ENCODE measurements around the gene TPST1. TPM values are rescaled to one million over a fixed set of nuclear protein-coding genes. Genes with fewer than 3 reads are reported as not detected.

The TPST1 gene
- total RNA-seq, 2 experiments from 2014 or later, result 1.3 to 1.5 TPM

DNA sequence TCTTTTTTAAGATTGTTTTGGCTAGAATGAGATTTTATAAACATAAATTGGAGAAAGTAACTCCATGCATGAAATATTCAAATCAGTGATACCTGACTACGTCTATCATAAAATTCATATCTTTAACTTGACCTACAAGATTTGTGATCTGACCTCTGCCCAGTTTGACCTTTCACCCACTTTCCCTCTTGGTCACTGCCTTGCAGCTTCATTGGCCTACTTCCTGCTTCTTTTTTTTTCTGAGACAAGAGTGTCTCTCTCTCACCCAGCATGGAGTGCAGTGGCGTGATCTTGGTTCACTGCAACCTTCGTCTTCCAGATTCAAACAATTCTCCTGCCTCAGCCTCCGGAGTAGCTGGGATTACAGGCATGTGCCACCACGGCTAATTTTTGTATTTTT, 28.5 kb downstream of the TPST1 start:
- CTCF ChIA-PET, result no interaction called here
- POLR2A ChIA-PET, result no interaction called here

DNA sequence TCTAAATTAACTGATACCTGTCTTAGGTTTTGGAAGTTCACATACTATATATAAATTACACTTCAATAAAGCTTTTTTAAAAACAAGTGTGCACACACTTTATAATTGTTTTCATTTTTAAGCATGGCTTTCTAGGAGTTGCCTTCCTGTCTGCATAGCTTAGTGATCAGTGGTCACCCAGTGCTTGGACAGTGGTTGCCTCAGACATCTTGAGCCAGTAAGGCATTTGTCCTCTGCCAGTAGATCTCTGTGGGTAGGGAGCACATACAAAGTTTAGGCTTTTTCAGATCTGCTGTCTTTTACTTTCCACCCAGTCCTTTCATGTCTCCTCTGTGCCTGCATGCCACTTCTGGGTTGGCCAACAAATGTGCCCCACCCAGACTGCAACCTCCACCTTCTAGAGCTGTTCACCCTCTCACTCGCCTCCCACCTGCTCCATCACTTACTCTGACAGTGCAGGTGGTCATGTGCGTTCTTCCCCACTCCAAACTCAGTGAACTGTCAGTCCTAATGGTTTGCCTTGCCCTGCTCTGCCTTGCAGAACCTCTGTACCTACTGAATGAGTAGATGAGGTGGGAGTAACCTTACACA, 31.7 kb downstream of the TPST1 start:
- ChIA-PET POLR2A (no interaction called here), CTCF (no interaction called here)

DNA sequence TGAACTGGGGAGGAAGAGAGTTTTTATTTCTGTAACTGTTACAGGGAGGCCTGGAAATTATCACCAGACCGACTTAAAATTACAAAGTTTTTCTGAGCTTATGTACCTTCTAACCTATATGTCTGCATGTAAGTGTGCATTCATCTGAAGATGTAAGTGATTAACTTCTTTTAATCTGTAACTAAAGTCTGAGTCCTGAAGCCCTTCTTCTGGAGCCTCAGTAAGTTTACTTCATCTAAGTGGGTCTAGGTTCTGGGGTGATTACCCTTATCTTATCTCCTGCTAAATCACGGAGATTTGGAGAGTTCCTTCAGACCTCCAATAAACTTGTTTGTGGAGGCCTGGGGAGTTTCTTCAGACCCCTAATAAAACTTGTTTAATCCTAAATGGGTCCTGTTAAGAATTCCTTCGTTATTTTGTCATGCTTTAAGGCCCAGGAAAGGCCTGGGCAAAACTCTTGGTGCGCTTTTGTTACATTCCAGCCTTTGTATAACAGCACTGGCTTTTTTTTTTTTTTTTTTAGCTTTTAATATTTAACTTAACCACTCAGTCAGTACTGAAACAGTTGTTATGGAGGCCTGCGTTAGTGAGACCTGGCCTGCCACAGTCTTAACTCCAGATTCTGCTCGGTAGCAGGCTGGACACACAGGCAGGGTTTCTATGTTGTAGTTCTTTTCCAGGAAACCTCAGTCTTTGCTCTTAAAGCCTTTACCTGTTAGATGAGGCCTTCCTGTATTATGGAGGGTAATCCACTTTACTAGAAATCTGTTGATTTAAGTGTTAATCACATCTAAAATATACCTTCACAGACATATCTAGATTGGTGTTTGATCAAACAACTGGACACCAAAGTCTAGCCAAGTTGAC, 33.0 kb downstream of the TPST1 start:
- POLR2A ChIA-PET, result no interaction called here
- CTCF ChIA-PET, result no interaction called here

DNA sequence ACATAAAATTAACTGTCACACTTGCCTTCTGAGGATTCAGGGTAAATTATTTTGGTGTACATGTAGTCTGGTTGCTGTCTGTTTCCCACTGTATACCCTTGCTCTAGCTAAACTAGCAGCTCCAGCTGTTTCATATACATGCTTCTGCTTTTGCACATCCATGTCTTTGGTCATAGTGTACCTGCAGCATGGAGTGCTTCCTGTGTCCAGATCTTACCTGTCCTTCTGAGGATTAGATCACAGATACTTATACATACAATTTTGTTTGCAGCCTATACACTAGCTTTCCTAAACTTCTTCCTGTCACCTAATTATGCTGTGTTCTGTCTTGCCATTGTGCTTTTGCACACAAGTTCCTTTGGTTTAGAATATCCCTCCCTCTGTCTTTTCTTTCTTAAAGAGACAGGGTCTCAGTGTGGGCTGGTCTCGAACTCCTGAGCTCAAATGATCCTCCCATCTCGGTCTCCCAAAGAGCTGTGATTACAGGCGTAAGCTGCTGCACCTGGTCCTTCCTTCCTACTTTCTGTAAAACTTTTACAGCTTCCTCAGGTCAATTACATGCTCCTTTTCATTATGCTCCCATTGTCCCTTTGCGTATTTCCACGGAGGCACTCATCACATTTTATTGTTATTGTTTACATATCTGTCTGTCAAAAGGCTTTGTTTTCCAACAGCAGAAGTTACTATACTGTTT, 33.8 kb downstream of the TPST1 start:
- ChIA-PET POLR2A (no interaction called here), CTCF (no interaction called here)

DNA sequence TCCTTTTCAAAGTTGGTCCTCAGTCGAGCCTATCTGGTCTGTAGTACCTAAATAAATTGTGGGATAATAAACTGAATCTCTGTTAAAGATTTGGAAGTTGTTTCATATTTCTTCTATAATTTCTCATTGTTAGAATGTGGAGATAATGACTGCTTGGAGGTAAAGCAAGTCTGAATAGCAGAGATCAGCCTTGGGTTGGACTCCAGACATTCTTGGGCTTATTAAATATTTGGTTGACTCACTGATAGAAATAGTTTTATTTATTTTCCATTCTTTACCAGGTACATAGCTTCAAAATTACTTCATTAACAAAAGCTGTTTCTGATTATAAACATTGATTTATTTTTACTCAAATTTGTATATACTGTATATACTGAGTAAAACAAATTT, 34.3 kb downstream of the TPST1 start:
- ChIA-PET POLR2A (no interaction called here), CTCF (no interaction called here)

DNA sequence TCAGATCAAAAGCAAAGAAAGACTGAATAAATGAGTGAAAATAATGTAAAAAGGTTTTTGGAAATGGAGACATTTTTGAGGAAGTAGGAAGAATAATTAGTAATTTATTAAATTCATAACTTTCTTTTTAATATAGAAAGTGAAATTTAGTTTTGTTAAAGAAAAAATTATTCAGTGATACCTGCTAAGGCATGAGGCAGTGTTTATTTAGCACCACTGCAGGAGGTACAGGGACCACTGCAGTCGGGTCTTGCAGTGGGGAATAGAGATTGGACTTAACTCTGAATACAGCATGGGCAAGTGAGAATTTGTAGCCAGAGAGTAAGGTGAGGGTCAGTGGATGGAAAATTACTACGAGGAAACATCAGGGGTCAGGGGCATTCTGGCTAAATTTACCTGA, 39.9 kb downstream of the TPST1 start:
- CTCF ChIA-PET, result no interaction called here
- POLR2A ChIA-PET, result no interaction called here

DNA sequence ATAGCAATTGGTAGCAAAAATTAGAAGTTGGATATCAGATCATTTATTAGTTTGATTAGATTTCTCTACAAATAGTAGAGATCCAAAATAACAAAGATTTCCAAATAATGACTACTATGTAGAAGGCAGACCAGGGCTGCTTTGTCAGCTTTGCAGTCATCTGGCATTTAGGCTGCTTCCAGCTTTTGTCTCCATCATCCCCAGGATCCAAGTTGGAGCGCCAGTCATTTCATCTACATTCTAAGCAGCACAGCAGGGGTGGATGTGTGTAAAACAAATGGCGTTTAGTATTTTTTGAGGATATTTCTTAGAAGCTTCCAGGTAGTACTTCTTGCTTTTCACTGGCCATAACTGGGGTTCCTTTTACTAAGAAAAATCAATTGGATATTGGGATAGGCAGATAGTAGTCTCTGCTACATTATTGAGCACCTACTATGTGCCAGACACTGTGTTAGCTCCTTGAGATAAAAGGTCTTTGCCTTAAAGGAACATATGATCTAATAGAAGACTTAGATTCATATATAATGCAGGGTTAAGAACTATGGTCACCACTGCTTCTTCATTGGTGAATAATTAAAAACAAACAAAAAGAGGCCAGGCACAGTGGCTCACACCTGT, 41.5 kb downstream of the TPST1 start:
- POLR2A ChIA-PET, result no interaction called here
- CTCF ChIA-PET, result no interaction called here

DNA sequence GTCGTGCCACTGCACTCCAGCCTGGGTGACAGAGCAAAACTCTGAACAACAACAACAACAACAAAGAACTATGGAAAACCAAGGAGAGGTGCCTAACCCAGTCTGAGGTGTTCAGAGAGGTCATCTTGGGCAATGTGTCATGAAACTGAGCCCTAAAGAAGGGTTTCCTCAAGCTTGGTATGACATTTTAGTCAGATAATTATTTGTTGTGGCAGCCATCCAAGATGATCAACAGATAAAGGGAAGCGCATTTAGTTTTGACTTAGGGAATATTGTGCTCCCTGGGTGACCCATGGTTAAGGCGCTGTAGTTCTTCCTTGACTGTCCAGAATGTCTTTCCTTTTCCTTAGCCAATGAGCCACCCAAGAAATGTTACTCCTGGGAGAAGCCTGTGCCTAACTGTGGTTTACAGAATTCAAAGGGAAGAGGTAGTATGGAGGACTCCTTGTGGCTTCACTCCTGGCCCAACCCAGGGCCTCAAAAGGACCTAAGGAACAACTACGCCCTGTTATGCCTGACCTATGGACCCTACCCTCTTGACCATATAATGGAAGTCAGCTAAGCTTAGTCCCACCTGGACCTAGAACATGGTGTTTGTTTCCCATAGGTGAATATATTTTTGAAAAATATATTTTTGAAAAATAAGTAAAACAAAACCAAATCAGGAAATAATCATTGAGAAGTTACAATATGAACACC, 42.4 kb downstream of the TPST1 start:
- CTCF ChIA-PET, result no interaction called here
- POLR2A ChIA-PET, result no interaction called here

DNA sequence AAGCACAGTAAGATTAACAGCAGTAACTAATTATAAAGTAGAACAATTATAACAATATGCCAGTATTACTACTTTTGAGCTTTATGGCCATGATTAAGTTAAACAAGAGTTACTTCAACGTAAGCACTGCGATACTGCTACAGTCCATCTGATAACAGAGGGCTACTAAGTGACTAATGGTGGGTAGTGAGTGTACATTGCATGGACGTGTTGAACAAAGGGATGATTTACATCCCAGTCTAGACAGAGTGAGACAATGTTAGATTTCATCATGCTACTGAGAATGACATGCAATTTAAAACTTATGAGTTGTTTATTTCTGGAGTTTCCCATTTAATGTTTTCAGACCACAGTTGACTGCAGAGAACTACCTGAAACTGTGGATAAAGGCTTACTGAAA, 45.6 kb downstream of the TPST1 start:
- ChIA-PET POLR2A (no interaction called here), CTCF (no interaction called here)

DNA sequence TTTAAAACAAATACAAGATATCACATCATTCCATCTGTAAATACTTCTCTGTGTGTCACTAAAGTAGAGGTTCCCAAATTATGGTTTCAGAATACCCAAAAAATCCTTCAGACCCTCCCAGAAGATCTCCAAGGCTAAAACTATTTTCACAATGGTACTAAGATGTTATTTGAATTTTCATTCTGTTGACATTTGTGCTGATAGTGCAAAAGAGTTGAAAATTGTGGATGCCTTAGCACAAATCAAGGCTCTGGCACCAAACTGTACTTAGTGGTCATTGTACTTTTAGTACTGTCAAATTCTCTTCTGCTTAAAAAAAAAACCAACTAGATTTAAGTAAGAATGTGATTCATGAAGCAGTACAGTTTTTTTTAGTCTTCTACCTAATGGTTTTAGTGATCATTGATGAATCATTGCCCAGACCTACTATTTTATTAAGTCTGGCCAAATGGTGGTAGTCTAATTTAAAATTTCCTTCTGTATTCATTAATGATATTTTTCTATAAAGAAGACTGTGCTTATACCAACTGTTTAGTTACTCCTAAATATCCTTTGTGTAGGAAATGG, 50.5 kb downstream of the TPST1 start:
- ChIA-PET CTCF (no interaction called here), POLR2A (no interaction called here)

DNA sequence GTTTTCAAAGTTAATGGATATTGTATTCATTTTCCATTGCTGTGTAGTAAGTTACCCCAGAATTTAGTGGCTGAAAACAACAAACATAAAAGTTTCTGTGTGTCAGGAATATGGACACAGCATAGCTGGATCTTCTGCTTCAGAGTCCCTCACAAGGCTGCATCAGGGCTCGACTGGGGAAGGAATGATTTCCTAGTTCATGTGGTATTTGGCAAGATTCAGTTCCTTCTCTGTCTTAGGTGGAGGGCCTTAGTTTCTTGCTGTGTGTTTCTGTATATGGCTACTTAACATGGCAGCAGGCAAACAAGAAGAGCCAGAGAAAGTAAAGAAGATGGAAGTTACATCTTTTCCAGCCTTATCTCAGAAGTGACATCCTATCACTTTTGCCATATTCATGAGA, 51.1 kb downstream of the TPST1 start:
- POLR2A ChIA-PET, result no interaction called here
- CTCF ChIA-PET, result no interaction called here

DNA sequence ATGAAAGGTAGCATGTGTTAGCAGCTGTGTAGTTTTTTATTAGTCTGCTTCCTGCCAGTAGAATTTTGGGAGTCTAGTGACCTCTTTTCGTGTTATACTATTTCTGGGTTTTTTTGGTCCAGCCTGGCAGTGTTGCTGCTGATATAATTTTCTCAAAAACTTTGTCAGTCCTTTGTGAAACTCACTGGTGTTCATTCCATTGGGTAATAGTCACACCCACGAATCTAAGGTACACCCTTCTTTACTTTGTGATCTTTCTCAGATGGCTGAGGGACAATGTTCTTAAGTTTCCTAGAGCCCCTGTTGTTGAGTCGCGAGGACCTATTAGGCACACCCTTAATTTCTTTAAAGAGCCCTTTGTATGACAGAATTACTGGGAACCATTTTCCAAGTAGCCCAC, 52.3 kb downstream of the TPST1 start:
- POLR2A ChIA-PET, result no interaction called here
- CTCF ChIA-PET, result interaction anchor here (0.5 kb wide), 1 partner anchor 414 kb away, joined by 3 read pairs; no protein-coding TSS in a partner anchor

DNA sequence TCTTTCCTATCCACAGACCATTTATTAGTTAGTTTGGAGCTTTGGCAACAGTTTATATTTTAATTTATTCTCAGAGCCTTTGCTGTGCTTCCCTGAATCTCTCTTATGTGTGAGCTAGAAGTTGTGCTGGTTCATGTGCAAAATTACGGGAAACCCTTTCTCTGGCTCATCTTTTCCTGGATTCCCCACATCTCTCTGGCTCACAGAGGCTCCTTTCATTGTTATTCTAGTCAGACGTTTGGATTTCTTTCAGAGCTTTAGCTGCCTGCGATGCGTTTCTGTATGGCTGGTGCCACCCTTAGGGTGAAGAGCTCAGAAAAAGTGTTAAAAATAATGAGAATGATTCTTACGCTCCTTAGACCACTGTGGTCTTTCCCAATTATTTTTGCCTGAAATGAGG, 53.3 kb downstream of the TPST1 start:
- CTCF ChIA-PET, result no interaction called here
- POLR2A ChIA-PET, result no interaction called here

DNA sequence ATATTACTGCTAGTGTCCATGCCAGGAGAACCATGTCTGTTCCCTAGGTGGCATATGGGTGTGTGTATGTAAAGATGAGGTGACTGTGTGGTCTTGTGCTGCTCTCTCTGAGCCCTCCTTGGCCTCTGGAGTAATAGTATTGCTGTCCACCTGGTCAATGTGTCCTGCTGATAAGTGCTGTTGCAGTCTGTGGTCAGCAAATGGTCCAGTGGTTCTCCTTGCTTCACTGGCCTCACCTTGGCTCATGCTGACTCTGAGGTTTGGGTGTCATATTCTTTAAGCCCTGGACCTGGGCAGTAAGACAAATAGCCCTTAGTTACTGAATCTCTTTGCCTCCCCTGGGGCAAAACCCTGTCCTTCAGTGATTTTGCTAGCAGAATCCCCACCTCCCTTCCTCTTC, 56.8 kb downstream of the TPST1 start:
- CTCF ChIA-PET, result no interaction called here
- POLR2A ChIA-PET, result no interaction called here

DNA sequence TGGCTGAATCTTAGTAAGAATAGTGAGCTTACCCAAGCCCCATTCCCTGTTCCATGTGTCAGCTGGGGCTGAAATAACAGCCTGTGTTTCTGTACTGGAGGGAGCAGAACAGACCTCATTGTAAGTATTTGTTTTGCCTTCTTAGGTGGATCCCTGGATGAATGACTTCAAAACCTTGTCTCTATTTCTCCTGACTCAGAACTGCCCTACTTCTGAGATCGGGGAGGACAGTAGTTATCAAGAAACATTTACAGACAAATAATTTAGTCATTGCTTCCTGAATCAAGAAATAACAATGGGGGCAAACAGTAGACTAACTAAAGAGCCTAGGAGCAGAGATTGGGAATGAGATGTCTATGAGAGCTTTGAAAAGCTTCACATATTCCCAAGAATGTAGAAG, 58.8 kb downstream of the TPST1 start:
- ChIA-PET POLR2A (no interaction called here), CTCF (no interaction called here)

DNA sequence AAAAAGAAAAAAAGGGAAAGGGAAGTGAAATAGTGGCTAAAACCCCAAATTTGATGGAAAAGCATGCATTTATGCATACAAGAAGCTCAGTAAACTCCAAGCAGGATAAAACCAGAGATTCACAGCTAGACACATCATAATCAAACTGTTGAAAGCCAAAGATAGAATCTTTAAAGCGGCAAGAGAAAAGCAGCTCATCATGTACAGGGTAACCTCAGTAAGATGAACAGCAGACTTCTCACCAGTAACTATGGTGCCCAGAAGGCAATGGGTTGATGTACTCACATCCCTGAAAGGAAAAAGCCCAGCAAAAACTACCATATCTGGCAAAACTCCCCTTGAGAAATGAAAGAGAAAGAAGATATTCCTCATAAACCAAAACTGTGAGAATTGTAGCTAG, 60.4 kb downstream of the TPST1 start:
- POLR2A ChIA-PET, result no interaction called here
- CTCF ChIA-PET, result no interaction called here

DNA sequence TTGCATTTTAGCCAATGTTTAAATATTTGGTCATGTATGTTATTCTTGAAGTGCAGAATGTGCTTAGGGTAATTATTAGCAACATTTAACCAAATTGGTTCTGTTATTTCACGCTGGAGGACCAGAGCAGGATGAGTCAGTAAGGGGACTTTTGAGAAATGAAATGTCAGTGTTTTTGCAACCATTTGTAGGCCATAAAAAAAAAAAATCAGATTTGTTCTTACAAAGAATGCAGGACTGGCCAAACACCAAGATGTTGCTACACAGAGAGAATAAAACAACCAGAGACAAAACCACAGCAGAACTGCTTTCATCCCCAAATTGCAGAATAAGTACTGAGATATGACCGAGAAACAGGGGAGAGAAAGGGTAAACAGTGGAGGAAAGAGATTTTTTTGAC, 62.1 kb downstream of the TPST1 start:
- POLR2A ChIA-PET, result no interaction called here
- CTCF ChIA-PET, result interaction anchor here (0.6 kb wide), 1 partner anchor 22 kb away, joined by 3 read pairs; no protein-coding TSS in a partner anchor

DNA sequence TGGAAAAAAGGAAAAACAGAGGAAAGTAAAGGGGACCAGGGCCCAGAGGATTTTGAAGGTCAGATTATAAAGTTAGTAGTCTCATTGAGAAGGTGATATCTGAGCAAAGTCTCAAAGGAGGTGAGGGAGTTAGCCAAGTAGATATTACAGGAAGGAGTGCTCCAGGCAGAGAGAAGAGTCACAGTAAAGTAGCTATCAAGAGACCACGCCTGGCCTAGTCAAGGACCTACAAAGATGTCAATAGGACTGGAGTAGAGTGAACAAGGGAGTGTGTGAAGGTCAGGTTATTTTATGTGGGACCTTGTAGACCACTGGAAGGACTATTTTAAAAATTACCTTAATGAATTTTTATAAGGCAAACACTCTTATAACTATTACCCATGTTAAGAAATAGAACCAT, 64.8 kb downstream of the TPST1 start:
- POLR2A ChIA-PET, result no interaction called here
- CTCF ChIA-PET, result no interaction called here

DNA sequence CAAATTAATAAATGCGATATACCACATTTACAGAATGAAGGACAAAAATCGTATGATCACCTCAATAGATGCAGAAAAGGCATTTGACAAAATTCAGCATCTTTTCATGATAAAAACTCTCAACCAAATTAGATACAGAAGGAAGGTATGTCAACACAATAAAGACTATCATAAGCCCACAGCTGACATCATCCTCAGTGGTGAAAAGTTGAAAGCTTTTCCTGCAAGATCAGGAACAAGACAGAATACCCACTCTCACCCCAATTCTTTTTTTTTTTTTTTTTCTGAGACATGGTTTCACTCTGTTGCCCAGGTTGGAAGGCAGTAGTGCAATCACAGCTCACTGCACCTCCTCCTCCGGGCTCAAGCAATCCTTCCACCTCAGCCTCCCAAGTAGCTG, 67.2 kb downstream of the TPST1 start:
- ChIA-PET CTCF (no interaction called here), POLR2A (no interaction called here)

DNA sequence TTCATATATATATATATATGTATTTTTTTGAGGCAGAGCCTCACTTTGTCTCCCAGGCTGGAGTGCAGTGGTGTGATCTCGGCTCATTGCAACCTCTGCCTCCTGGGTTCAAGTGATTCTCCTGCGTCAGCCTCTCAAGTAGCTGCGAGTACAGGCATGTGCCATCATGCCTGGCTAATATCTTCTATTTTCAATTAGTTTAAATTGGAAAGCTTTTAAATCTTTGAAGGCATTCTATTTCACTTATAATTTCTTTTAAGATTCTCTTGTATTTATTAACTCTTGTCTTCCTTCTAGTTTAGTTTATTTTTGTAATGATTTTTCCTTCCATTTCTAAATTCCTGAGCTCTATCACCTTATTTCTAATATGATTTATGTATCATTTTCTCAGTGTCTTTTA, 71.2 kb downstream of the TPST1 start:
- POLR2A ChIA-PET, result no interaction called here
- CTCF ChIA-PET, result no interaction called here

Data from activated CD8-positive, alpha-beta memory T cell treated with anti-CD3 and anti-CD28 coated beads for 36 hours (primary cell).